Neural cell (in vitro differentiated cells): ENCODE measurements around the gene TIMM23. TPM values are rescaled to one million over a fixed set of nuclear protein-coding genes. Genes with fewer than 3 reads are reported as not detected.

ENCODE experiments used
- H2AFZ ChIP-seq: fragments of 200-600, 300-800 bp; sonication (generic), shearing (Covaris generic); 2 replicates; pipeline ENCODE4 v1.6.0; 2014; ENCODE audit warnings: low read depth, mild to moderate bottlenecking, antibody characterized with exemption, low read length, moderate library complexity
- H3F3A ChIP-seq: fragments of 200-600 bp; shearing (Covaris generic); 2 replicates; pipeline ENCODE4 v1.6.1; 2016; ENCODE audit warnings: mild to moderate bottlenecking, moderate library complexity, mixed read lengths, antibody characterized with exemption, low read length; ENCODE audit not compliant: insufficient read depth, poor library complexity, severe bottlenecking
- H3K27ac ChIP-seq: fragments of 200-600, 300-800 bp; sonication (generic), shearing (Covaris generic); 2 replicates; pipeline ENCODE4 v1.5.1; 2014; ENCODE audit warnings: mild to moderate bottlenecking, low read length, moderate library complexity
- H3K27me3 ChIP-seq: fragments of 300-800, 200-600 bp; sonication (generic), shearing (Covaris generic); 2 replicates; pipeline ENCODE4 v1.6.0; 2014; ENCODE audit warnings: mild to moderate bottlenecking, low read depth, low read length, moderate library complexity; ENCODE audit not compliant: insufficient read depth
- H3K36me3 ChIP-seq: fragments of 300-800, 200-600 bp; sonication (generic), shearing (Covaris generic); 2 replicates; pipeline ENCODE4 v1.5.1; 2014; ENCODE audit warnings: mild to moderate bottlenecking, antibody characterized with exemption, low read length, moderate library complexity; ENCODE audit not compliant: insufficient read depth
- H3K4me2 ChIP-seq: fragments of 300-800, 200-600 bp; sonication (generic), shearing (Covaris generic); 2 replicates; pipeline ENCODE4 v1.6.0; 2014; ENCODE audit warnings: mild to moderate bottlenecking, low read length
- H3K4me3 ChIP-seq: fragments of 300-800, 200-600 bp; sonication (generic), shearing (Covaris generic); 2 replicates; pipeline ENCODE4 v1.5.1; 2014; ENCODE audit warnings: mild to moderate bottlenecking, low read length, moderate library complexity
- H3K79me2 ChIP-seq: fragments of 200-600 bp; shearing (Covaris generic); replicated peaks from 2 replicates; pipeline ENCODE4 v1.6.0; 2014; ENCODE audit warnings: mild to moderate bottlenecking, low read length, moderate library complexity; ENCODE audit not compliant: insufficient read depth
- H3K9ac ChIP-seq: fragments of 300-800, 200-600 bp; sonication (generic), shearing (Covaris generic); 2 replicates; pipeline ENCODE4 v1.6.1; 2016; ENCODE audit warnings: mild to moderate bottlenecking, low read length, mixed read lengths
- H3K9me2 ChIP-seq: fragments of 200-600 bp; shearing (Covaris generic); 2 replicates; pipeline ENCODE4 v1.6.1; 2016; ENCODE audit warnings: mild to moderate bottlenecking, low read length, mixed read lengths; ENCODE audit not compliant: insufficient read depth
- H3K9me3 ChIP-seq: fragments of 200-600, 300-800 bp; sonication (generic), shearing (Covaris generic); 2 replicates; pipeline ENCODE4 v1.6.1; 2016; ENCODE audit warnings: mild to moderate bottlenecking, mixed run types, low read length, moderate library complexity, mixed read lengths
- H4K20me1 ChIP-seq: fragments of 200-600 bp; shearing (Covaris generic); 2 replicates; pipeline ENCODE4 v1.6.1; 2016; ENCODE audit warnings: mild to moderate bottlenecking, mixed run types; ENCODE audit not compliant: insufficient read depth
- EP300 ChIP-seq: fragments of 450-650 bp; conservative IDR thresholded peaks from 2 replicates; pipeline ENCODE4 v1.6.1; 2014; ENCODE audit warnings: antibody characterized with exemption, mild to moderate bottlenecking, moderate library complexity; ENCODE audit not compliant: poor library complexity, severe bottlenecking
- EZH2 ChIP-seq: fragments of 200-600, 300-800 bp; shearing (Covaris generic), sonication (generic); IDR thresholded peaks from 2 replicates; pipeline ENCODE4 v1.6.1; 2014; ENCODE audit warnings: antibody characterized with exemption, low read length, borderline replicate concordance, mild to moderate bottlenecking; ENCODE audit not compliant: insufficient read depth, poor library complexity, severe bottlenecking
- MXI1 ChIP-seq: fragments of 450-650 bp; conservative IDR thresholded peaks from 2 replicates; pipeline ENCODE4 v1.6.1; 2014; ENCODE audit warnings: antibody characterized with exemption, mild to moderate bottlenecking; ENCODE audit not compliant: poor library complexity, severe bottlenecking
- POLR2AphosphoS5 ChIP-seq: IDR thresholded peaks from 2 replicates; pipeline ENCODE4 v1.6.1; 2012
- RAD21 ChIP-seq: fragments of 450-650 bp; conservative IDR thresholded peaks from 2 replicates; pipeline ENCODE4 v1.6.1; 2014; ENCODE audit warnings: antibody characterized with exemption, mild to moderate bottlenecking, moderate library complexity
- SMC3 ChIP-seq: fragments of 450-650 bp; conservative IDR thresholded peaks from 2 replicates; pipeline ENCODE4 v1.6.1; 2014; ENCODE audit warnings: antibody characterized with exemption, mild to moderate bottlenecking, moderate library complexity; ENCODE audit not compliant: poor library complexity
- TAF1 ChIP-seq: IDR thresholded peaks from 2 replicates; pipeline ENCODE4 v1.6.1; 2012; ENCODE audit warnings: low read depth
- polyA plus RNA-seq: library from polyadenylated mRNA; depleted of rRNA; stranded (reverse); fragments of >200 nt; gene quantifications from 2 replicates; pipeline ENCODE4 v1.2.3, GENCODE V29; 2014
- TF ChIP-seq, protein P1 (sequence below): IDR thresholded peaks from 2 replicates; pipeline ENCODE4 v1.6.1; 2012; ENCODE audit warnings: borderline replicate concordance
- TF ChIP-seq, protein P2 (sequence below): fragments of 450-650 bp; IDR thresholded peaks from 2 replicates; pipeline ENCODE4 v1.5.1; 2014; ENCODE audit warnings: antibody characterized with exemption, mild to moderate bottlenecking, moderate library complexity; ENCODE audit not compliant: poor library complexity, severe bottlenecking

Gene TIMM23
- polyA plus RNA-seq, 1 donor from 2014 or later, result 67.0 TPM

GRCh38 chr10:46018453-46019176 lies 46.3 kb downstream of the TIMM23 start:
- H3K9me3 ChIP-seq, result no peaks in the 10 kb centered on the region

DNA sequence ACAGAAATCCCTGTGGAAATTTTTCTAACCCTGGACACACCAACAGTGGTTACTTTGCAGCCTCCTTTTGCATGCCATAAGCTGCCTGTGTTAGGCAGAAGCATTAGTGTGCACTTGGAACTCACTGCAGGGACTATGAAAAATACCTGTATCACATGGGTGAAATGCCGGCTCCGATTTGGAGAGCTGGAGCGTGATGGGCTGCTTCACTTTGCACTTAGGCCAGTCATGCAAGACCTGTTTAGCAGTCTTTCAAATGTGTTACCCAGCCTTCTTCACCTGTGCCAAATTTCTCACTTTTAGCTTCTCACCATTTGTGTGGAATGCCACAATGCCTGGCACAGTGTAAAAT lies 46.9 kb downstream of the TIMM23 start:
- H3K4me2 ChIP-seq, result no peak overlapping the region
- H3K79me2 ChIP-seq, result peaks cover 68% of the 10 kb centered on the region
- no peak overlapping the region for H3K9ac ChIP-seq
- no peak overlapping the region for H2AFZ ChIP-seq
- H3F3A ChIP-seq, result no peaks in the 10 kb centered on the region
- TF ChIP-seq TAF1 (no peak), RAD21 (no peak), MXI1 (no peak), EP300 (no peak), SMC3 (no peak), EZH2 (no peak), POLR2AphosphoS5 (no peak)
- TF ChIP-seq, protein P1, sequence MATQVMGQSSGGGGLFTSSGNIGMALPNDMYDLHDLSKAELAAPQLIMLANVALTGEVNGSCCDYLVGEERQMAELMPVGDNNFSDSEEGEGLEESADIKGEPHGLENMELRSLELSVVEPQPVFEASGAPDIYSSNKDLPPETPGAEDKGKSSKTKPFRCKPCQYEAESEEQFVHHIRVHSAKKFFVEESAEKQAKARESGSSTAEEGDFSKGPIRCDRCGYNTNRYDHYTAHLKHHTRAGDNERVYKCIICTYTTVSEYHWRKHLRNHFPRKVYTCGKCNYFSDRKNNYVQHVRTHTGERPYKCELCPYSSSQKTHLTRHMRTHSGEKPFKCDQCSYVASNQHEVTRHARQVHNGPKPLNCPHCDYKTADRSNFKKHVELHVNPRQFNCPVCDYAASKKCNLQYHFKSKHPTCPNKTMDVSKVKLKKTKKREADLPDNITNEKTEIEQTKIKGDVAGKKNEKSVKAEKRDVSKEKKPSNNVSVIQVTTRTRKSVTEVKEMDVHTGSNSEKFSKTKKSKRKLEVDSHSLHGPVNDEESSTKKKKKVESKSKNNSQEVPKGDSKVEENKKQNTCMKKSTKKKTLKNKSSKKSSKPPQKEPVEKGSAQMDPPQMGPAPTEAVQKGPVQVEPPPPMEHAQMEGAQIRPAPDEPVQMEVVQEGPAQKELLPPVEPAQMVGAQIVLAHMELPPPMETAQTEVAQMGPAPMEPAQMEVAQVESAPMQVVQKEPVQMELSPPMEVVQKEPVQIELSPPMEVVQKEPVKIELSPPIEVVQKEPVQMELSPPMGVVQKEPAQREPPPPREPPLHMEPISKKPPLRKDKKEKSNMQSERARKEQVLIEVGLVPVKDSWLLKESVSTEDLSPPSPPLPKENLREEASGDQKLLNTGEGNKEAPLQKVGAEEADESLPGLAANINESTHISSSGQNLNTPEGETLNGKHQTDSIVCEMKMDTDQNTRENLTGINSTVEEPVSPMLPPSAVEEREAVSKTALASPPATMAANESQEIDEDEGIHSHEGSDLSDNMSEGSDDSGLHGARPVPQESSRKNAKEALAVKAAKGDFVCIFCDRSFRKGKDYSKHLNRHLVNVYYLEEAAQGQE, result no peak
- TF ChIP-seq, protein P2, sequence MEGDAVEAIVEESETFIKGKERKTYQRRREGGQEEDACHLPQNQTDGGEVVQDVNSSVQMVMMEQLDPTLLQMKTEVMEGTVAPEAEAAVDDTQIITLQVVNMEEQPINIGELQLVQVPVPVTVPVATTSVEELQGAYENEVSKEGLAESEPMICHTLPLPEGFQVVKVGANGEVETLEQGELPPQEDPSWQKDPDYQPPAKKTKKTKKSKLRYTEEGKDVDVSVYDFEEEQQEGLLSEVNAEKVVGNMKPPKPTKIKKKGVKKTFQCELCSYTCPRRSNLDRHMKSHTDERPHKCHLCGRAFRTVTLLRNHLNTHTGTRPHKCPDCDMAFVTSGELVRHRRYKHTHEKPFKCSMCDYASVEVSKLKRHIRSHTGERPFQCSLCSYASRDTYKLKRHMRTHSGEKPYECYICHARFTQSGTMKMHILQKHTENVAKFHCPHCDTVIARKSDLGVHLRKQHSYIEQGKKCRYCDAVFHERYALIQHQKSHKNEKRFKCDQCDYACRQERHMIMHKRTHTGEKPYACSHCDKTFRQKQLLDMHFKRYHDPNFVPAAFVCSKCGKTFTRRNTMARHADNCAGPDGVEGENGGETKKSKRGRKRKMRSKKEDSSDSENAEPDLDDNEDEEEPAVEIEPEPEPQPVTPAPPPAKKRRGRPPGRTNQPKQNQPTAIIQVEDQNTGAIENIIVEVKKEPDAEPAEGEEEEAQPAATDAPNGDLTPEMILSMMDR, result no peak
- H4K20me1 ChIP-seq, result peaks cover 4% of the 10 kb centered on the region
- no peaks in the 10 kb centered on the region for H3K36me3 ChIP-seq
- H3K9me3 ChIP-seq, result no peaks in the 10 kb centered on the region
- no peak overlapping the region for H3K27ac ChIP-seq
- no peaks in the 10 kb centered on the region for H3K27me3 ChIP-seq
- no peaks in the 10 kb centered on the region for H3K9me2 ChIP-seq
- no peak overlapping the region for H3K4me3 ChIP-seq

More at GRCh38 chr10:46018453-46019176, 46.3 kb downstream of the TIMM23 start:
- Histone ChIP-seq H3K9me2 (no peaks in the 10 kb centered on the region), H3K4me3 (no peak overlapping the region), H2AFZ (no peak overlapping the region), H3K79me2 (peaks cover 65% of the 10 kb centered on the region), H3K27me3 (no peaks in the 10 kb centered on the region), H4K20me1 (peaks cover 4% of the 10 kb centered on the region), H3K9ac (no peak overlapping the region), H3F3A (no peaks in the 10 kb centered on the region), H3K27ac (no peak overlapping the region), H3K4me2 (no peak overlapping the region), H3K36me3 (no peaks in the 10 kb centered on the region)
- TF ChIP-seq EZH2, result no peak
